Left hindlimb (tissue), 1 donor: ENCODE measurements around the gene CNDP1.

Experiments used
- DNase-seq: peaks from one replicate; pipeline ENCODE4 v3.0.0-alpha.2; 2018

CNDP1 gene, protein sequence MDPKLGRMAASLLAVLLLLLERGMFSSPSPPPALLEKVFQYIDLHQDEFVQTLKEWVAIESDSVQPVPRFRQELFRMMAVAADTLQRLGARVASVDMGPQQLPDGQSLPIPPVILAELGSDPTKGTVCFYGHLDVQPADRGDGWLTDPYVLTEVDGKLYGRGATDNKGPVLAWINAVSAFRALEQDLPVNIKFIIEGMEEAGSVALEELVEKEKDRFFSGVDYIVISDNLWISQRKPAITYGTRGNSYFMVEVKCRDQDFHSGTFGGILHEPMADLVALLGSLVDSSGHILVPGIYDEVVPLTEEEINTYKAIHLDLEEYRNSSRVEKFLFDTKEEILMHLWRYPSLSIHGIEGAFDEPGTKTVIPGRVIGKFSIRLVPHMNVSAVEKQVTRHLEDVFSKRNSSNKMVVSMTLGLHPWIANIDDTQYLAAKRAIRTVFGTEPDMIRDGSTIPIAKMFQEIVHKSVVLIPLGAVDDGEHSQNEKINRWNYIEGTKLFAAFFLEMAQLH

DNA sequence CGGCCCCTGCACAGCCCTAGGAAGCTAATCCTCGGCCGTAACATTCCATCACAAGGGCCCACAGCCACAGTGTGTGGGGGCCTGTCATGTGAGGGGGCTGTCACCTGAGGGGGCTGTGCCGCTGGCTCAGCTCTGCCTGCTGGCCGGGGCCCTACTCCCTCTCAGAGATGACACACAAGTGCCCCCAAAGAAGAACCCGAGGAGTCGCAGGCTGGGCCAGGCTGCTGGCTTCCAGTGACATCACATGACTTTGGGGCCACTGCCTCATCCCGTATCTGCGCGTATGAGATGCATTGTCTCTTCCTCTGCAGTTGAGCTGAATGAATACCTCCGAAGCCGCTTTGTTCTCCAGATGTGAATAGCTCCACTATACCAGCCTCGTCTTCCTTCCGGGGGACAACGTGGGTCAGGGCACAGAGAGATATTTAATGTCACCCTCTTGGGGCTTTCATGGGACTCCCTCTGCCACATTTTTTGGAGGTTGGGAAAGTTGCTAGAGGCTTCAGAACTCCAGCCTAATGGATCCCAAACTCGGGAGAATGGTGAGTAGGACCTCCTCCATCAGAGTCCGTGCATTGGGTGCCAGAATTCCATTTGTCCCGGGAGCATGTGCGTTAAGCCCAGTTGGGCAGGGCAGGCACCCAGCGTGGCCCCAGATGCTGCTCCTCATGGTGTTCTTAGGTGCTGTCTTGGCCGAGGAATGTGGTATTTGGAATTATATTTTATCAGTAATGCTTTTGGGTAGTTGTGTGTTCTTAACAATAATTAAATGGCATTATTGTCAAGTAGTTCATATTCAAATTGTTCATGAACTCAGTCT is at the start of gene CNDP1:
TSS of gene CNDP1 (plus strand) at position 351 of the 820 bp plus-strand sequence. CDS start at position 519, 168 bp downstream.
- no peak for DNase-seq

GRCh38 chr18:74486119-74486849 is 48.0 kb upstream of the CNDP1 start:
- no peak for DNase-seq

GRCh38 chr18:74488354-74488753 is 45.9 kb upstream of the CNDP1 start:
- DNase-seq = no peak

- no peak for DNase-seq
These were observed 45.4 kb upstream of the CNDP1 start for GRCh38 chr18:74488864-74489263.

GRCh38 chr18:74489676-74490075 is 44.6 kb upstream of the CNDP1 start:
- DNase-seq = peak; percentile 34

DNA sequence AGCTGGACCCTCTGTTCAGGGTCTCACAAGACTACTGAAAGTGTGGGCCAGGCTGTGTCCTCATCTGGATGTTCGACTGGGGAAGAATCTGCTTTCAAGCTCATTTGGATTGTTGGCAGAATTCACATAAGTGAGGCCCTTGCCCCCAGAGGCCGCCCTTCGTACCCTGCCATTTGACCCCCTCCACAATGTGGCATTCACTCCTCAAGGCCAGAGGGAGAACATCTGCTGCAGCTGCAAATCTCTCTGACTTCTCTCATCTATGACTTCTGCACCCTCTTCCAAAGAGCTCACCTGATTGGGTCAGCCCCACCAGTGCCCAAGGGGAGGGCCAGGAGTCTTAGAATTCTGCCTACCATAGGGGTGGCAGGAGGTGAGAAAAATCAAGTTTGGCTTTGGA is 42.0 kb upstream of the CNDP1 start:
- DNase-seq = peak; percentile 17

GRCh38 chr18:74493689-74494088 is 40.6 kb upstream of the CNDP1 start:
- peak; percentile 58 for DNase-seq

- DNase-seq = no peak
These were observed 39.8 kb upstream of the CNDP1 start for GRCh38 chr18:74494514-74494913.

GRCh38 chr18:74495581-74496507 is 38.5 kb upstream of the CNDP1 start, which contains the start of gene CNDP2:
TSS of gene CNDP2 (plus strand) at chr18:74496363. CDS start at chr18:74499974, 3,611 bp downstream.
- peak; percentile 100 for DNase-seq

- peak; percentile 80 for DNase-seq
These were observed 37.6 kb upstream of the CNDP1 start for GRCh38 chr18:74496508-74497323.

DNA sequence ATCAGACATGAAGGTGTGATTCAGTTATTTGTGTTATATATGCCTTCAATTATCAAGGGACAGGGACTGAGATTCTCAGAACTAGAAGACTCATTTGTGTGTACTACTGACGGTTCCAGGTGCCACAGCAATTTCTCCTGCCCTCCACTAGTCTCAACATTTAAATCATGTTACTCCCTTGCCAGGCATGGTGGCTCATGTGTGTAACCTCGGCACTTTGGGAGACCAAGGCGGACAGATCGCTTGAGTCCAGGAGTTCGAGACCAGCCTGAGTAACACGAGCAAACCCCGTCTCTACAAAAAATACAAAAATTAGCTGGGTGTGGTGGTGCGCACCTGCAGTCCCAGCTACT is 37.0 kb upstream of the CNDP1 start:
- DNase-seq = peak; percentile 9

DNA sequence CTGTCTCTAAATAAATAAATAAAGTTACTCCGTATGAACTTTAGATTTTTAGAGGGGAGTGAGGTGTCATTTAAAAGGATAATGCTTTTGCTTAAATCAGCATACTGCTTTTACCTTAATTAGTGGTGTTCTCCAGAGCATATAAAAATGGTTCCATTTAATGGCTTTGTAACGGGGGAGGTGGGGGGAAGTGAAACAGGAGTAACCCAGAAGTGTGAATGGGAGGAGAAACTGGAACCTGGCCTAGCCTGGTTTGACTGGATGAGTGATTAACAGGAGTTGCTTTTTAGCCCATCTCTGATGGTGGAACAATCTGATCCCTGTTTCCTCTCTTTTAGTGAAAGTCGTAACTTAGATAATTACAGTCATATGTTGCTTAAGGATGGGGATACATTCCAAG is 36.5 kb upstream of the CNDP1 start:
- DNase-seq = no peak

DNA sequence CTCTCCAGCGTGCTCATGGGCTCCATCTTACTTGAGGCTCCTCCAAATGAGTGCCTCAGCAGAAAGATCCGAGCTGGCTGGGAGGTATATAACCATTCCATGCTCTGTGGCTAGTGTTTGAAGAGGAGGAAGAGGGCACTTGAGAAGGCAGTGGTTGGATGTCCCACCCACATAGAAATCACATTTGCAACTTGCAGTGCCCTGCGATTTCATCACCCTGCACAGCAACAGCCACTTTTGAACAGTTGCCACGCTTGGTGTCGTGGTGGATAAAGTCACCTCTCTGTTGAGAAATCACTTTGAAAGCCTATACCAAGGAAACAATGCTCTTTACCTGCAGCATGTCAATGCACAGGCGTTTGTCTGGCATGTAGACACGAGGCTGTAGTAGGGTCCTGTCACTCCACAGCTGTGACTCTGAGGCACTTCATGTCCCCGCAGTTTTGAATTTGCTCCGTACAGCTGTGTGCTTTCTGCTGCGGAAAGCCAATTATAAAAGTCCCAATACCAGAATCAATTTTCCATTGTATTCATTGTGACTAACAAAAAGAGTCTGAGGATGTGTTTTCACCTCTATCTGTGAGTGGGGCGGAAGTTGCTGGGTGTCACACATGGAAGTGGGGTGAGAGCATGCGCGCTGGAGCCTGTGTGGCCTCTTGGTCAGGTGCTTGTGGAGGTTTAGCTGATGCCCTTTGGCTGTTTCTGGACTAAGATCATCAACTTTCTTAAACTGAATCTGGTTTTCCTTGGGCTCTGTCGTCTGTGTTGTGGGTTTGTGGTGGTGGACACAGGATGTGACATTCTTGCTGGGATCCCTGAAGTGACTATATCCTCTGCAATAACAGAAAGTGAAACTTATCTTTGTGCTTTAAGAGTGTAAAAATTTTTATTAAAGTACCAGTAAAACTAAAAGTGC is 35.3 kb upstream of the CNDP1 start:
- DNase-seq = peak; percentile 23

GRCh38 chr18:74499633-74500032 is 34.7 kb upstream of the CNDP1 start:
- DNase-seq = peak; percentile 36

- no peak for DNase-seq
These were observed 33.9 kb upstream of the CNDP1 start for GRCh38 chr18:74500372-74500771.

- peak; percentile 3 for DNase-seq
These were observed 33.5 kb upstream of the CNDP1 start for GRCh38 chr18:74500774-74501173.

GRCh38 chr18:74501386-74501785 is 32.9 kb upstream of the CNDP1 start:
- DNase-seq = peak; percentile 4

- no peak for DNase-seq
These were observed 31.2 kb upstream of the CNDP1 start for GRCh38 chr18:74503137-74503536.

DNA sequence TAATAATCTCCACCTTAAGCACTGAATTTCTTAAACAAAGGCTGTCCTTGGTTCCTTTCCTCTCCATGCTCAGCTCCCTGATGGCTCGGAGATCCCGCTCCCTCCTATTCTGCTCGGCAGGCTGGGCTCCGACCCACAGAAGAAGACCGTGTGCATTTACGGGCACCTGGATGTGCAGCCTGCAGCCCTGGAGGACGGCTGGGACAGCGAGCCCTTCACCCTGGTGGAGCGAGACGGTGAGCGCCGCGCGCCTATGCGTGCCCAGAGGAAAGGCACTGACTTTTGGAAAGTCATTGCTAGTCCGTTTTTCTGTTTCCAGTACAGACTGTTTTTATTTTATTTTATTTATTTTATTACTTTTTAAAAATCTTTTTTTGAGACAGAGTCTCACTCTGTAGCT is 28.5 kb upstream of the CNDP1 start:
- peak; percentile 16 for DNase-seq
